22Rv1 (cell line): ENCODE measurements around the gene MFAP3L.

ENCODE experiments used
- H3K27ac ChIP-seq: fragments of 450-650 bp; 2 replicates; pipeline ENCODE4 v1.5.1; 2017
- ZFX ChIP-seq: fragments of 450-650 bp; IDR thresholded peaks from 2 replicates; pipeline ENCODE4 v1.6.1; 2017; ENCODE audit warnings: antibody characterized with exemption, borderline replicate concordance
- TF ChIP-seq, protein P1 (sequence below): fragments of 450-650 bp; IDR thresholded peaks from 2 replicates; pipeline ENCODE4 v1.5.1; 2017; ENCODE audit warnings: mild to moderate bottlenecking

Gene MFAP3L

GRCh38 chr4:170008801-170009200 is 17.4 kb downstream of the MFAP3L start:
- TF ChIP-seq ZFX: no peak
- TF ChIP-seq, protein P1, sequence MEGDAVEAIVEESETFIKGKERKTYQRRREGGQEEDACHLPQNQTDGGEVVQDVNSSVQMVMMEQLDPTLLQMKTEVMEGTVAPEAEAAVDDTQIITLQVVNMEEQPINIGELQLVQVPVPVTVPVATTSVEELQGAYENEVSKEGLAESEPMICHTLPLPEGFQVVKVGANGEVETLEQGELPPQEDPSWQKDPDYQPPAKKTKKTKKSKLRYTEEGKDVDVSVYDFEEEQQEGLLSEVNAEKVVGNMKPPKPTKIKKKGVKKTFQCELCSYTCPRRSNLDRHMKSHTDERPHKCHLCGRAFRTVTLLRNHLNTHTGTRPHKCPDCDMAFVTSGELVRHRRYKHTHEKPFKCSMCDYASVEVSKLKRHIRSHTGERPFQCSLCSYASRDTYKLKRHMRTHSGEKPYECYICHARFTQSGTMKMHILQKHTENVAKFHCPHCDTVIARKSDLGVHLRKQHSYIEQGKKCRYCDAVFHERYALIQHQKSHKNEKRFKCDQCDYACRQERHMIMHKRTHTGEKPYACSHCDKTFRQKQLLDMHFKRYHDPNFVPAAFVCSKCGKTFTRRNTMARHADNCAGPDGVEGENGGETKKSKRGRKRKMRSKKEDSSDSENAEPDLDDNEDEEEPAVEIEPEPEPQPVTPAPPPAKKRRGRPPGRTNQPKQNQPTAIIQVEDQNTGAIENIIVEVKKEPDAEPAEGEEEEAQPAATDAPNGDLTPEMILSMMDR: no peak
- no peak overlapping the region for H3K27ac ChIP-seq

- H3K27ac ChIP-seq: no peak overlapping the region
- TF ChIP-seq, protein P1: no peak
- TF ChIP-seq ZFX: no peak
Observed at GRCh38 chr4:170008371-170008770, 17.8 kb downstream of the MFAP3L start.

GRCh38 chr4:170007113-170007512 is 19.1 kb downstream of the MFAP3L start:
- no peak overlapping the region for H3K27ac ChIP-seq
- TF ChIP-seq, protein P1: no peak
- TF ChIP-seq ZFX: no peak

- no peak overlapping the region for H3K27ac ChIP-seq
- TF ChIP-seq, protein P1: no peak
- TF ChIP-seq ZFX: no peak
Observed at GRCh38 chr4:170005472-170005871, 20.7 kb downstream of the MFAP3L start.

- TF ChIP-seq ZFX: no peak
- TF ChIP-seq, protein P1: no peak
- H3K27ac ChIP-seq: no peak overlapping the region
Observed at GRCh38 chr4:170004651-170005295, 21.4 kb downstream of the MFAP3L start.

GRCh38 chr4:170003071-170004070 is 22.8 kb downstream of the MFAP3L start:
- TF ChIP-seq, protein P1: no peak
- TF ChIP-seq ZFX: no peak
- H3K27ac ChIP-seq: no peak overlapping the region
